MV-4-11 (cell line): ENCODE data around the gene PTPRS.
A peak's percentile ranks its signal among the peaks of the same experiment; 100 is the strongest.
"Not testable (repeated sequence)": the region's sequence is repeated elsewhere in the genome, so short reads cannot be mapped to it uniquely, and the experiment has no call there.

ENCODE experiments used
- DNase-seq: peaks from one replicate; lab custom pipeline; 2025; lab: John Stamatoyannopoulos, UW

The PTPRS gene

GRCh38 chr19:5333581-5334365 is 6.8 kb downstream of the PTPRS start:
- DNase-seq, result no peak

GRCh38 chr19:5332501-5332900 is 8.1 kb downstream of the PTPRS start:
- no peak for DNase-seq

GRCh38 chr19:5331790-5332189 is 8.8 kb downstream of the PTPRS start:
- DNase-seq, result no peak

- DNase-seq, result no peak
These were observed 10.3 kb downstream of the PTPRS start for GRCh38 chr19:5330307-5330720.

- DNase-seq, result no peak
These were observed 11.5 kb downstream of the PTPRS start for GRCh38 chr19:5329141-5329540.

GRCh38 chr19:5328407-5328806 is 12.2 kb downstream of the PTPRS start:
- not testable (repeated sequence) for DNase-seq

- DNase-seq, result no peak
These were observed 13.5 kb downstream of the PTPRS start for GRCh38 chr19:5326986-5327623.

GRCh38 chr19:5326545-5326944 is 14.1 kb downstream of the PTPRS start:
- DNase-seq, result no peak

GRCh38 chr19:5324947-5325346 is 15.7 kb downstream of the PTPRS start:
- no peak for DNase-seq

GRCh38 chr19:5323475-5323811 is 17.2 kb downstream of the PTPRS start:
- DNase-seq, result no peak

- peak; percentile 73 for DNase-seq
These were observed 18.5 kb downstream of the PTPRS start for GRCh38 chr19:5321851-5322681.

- no peak for DNase-seq
These were observed 19.5 kb downstream of the PTPRS start for GRCh38 chr19:5321066-5321642.

- no peak for DNase-seq
These were observed 21.1 kb downstream of the PTPRS start for GRCh38 chr19:5319516-5319915.

- no peak for DNase-seq
These were observed 22.3 kb downstream of the PTPRS start for GRCh38 chr19:5318306-5318705.

GRCh38 chr19:5317321-5317720 is 23.3 kb downstream of the PTPRS start:
- no peak for DNase-seq

- DNase-seq, result no peak
These were observed 24.5 kb downstream of the PTPRS start for GRCh38 chr19:5316138-5316537.

- no peak for DNase-seq
These were observed 25.7 kb downstream of the PTPRS start for GRCh38 chr19:5314907-5315298.

GRCh38 chr19:5314012-5314906 is 26.4 kb downstream of the PTPRS start:
- DNase-seq, result peak; percentile 16

- DNase-seq, result no peak
These were observed 27.3 kb downstream of the PTPRS start for GRCh38 chr19:5313307-5313706.

GRCh38 chr19:5312058-5312457 is 28.6 kb downstream of the PTPRS start:
- DNase-seq, result no peak

- no peak for DNase-seq
These were observed 31.0 kb downstream of the PTPRS start for GRCh38 chr19:5309438-5310204.
